Measurements from ENCODE around the gene ARL2BP. TPM values are rescaled to one million over a fixed set of nuclear protein-coding genes. Genes with fewer than 3 reads are reported as not detected.

The ARL2BP gene
- total and polyA plus RNA-seq, 10 of the 15 experiments (the other 5 are each of a cell fraction or from before 2014, with no cell fraction given), result 12.5 to 56.6 (median 29.7) TPM

- TF ChIP-seq SKIL (IDR thresholded peaks at IDR 0.05; ENCODE audit: low read depth, poor library complexity, severe bottlenecking) (peak; percentile 93), RAD21 (IDR thresholded peaks at IDR 0.05; ENCODE audit: insufficient read depth, low read depth, low read length) (peak; percentile 98), ZNF207 (IDR thresholded peaks at IDR 0.05; ENCODE audit: borderline replicate concordance) (peak; percentile 97), IKZF2 (IDR thresholded peaks at IDR 0.05) (no peak), KAT2A (conservative IDR thresholded peaks at IDR 0.05; ENCODE audit: control insufficient read depth, low read depth, low read length) (no peak), TARDBP (IDR thresholded peaks at IDR 0.05; ENCODE audit: borderline replicate concordance) (peak; percentile 98), TBL1XR1 (IDR thresholded peaks at IDR 0.05; ENCODE audit: low read depth, low read length) (peak; percentile 93), NR2C2 (IDR thresholded peaks at IDR 0.05; ENCODE audit: borderline replicate concordance, control insufficient read depth, insufficient read length, low read depth) (no peak), ZNF384 (IDR thresholded peaks at IDR 0.05; ENCODE audit: borderline replicate concordance, low read depth, low read length) (0 out of 2 replicates have a peak, but pooled peaks have one; percentile 38), NR2C1 (IDR thresholded peaks at IDR 0.05) (no peak), SRF (IDR thresholded peaks at IDR 0.05; ENCODE audit: low read depth in 2 of 2, low read length in 2 of 2) (no peak), ZNF24 (IDR thresholded peaks at IDR 0.05) (peak; percentile 100), MEF2B (IDR thresholded peaks at IDR 0.05; ENCODE audit: partially characterized antibody, poor library complexity, severe bottlenecking) (no peak), PAX5 (IDR thresholded peaks at IDR 0.05; ENCODE audit: borderline replicate concordance, low read depth, low read length) (no peak; the same call in 1 of the 2 replicates), NBN (IDR thresholded peaks at IDR 0.05) (peak; percentile 91), SUZ12 (IDR thresholded peaks at IDR 0.05; ENCODE audit: unreplicated experiment) (no peak), PAX8 (IDR thresholded peaks at IDR 0.05) (no peak), NFYA (IDR thresholded peaks at IDR 0.05; ENCODE audit: borderline replicate concordance, low read depth, low read length) (no peak), ZBTB33 (IDR thresholded peaks at IDR 0.05) (no peak; the same call in 1 of the 2 replicates), POLR2A (IDR thresholded peaks at IDR 0.05; ENCODE audit: low read depth, low read length) (no peak; the same call in 1 of the 2 replicates), SIX5 (IDR thresholded peaks at IDR 0.05; ENCODE audit: low read depth, low read length, severe bottlenecking) (no peak), PBX3 (IDR thresholded peaks at IDR 0.05; ENCODE audit: insufficient replicate concordance, low read depth, low read length) (no peak), MXI1 (IDR thresholded peaks at IDR 0.05; ENCODE audit: low read depth, low read length) (no peak), FOS (IDR thresholded peaks at IDR 0.05; ENCODE audit: borderline replicate concordance, extremely low read depth, insufficient read length) (no peak), PKNOX1 (IDR thresholded peaks at IDR 0.05) (no peak)
Measured at GRCh38 chr16:57300387-57301125, 55.5 kb downstream of the ARL2BP start (continued).
